Ishikawa (cell line): ENCODE results near the gene ATXN1.

ENCODE experiments used
- CEBPB ChIP-seq: IDR thresholded peaks from 2 replicates; pipeline ENCODE4 v1.6.1; 2012
- CREB1 ChIP-seq: IDR thresholded peaks from 2 replicates; pipeline ENCODE4 v1.6.1; 2012; ENCODE audit warnings: low read depth
- EGR1 ChIP-seq: IDR thresholded peaks from 2 replicates; pipeline ENCODE4 v1.6.1; 2012
- EP300 ChIP-seq: IDR thresholded peaks from 2 replicates; pipeline ENCODE4 v1.6.1; 2012; ENCODE audit warnings: borderline replicate concordance
- FOXM1 ChIP-seq: IDR thresholded peaks from 2 replicates; pipeline ENCODE4 v1.6.1; 2012; ENCODE audit warnings: low read depth, borderline replicate concordance
- NFIC ChIP-seq: IDR thresholded peaks from 2 replicates; pipeline ENCODE4 v1.6.1; 2012
- RAD21 ChIP-seq: IDR thresholded peaks from 2 replicates; pipeline ENCODE4 v1.6.1; 2012; ENCODE audit warnings: low read depth
- REST ChIP-seq: IDR thresholded peaks from 2 replicates; pipeline ENCODE4 v1.6.1; 2012; ENCODE audit warnings: low read depth, mild to moderate bottlenecking
- TAF1 ChIP-seq: IDR thresholded peaks from 2 replicates; pipeline ENCODE4 v1.6.1; 2012; ENCODE audit warnings: low read depth, mild to moderate bottlenecking
- TCF12 ChIP-seq: IDR thresholded peaks from 2 replicates; pipeline ENCODE4 v1.6.1; 2012; ENCODE audit warnings: low read depth
- TEAD4 ChIP-seq: IDR thresholded peaks from 2 replicates; pipeline ENCODE4 v1.6.1; 2012
- YY1 ChIP-seq: IDR thresholded peaks from 2 replicates; pipeline ENCODE4 v1.6.1; 2012; ENCODE audit warnings: low read depth
- ZBTB7A ChIP-seq: IDR thresholded peaks from 2 replicates; pipeline ENCODE4 v1.6.1; 2012; ENCODE audit warnings: low read depth
- TF ChIP-seq, protein P1 (sequence below): IDR thresholded peaks from 2 replicates; pipeline ENCODE4 v1.6.1; 2012
- TF ChIP-seq, protein P2 (sequence below): IDR thresholded peaks from 2 replicates; pipeline ENCODE4 v1.6.1; 2012

Gene ATXN1

GRCh38 chr6:16380220-16380809 lies 380.9 kb downstream of the ATXN1 start:
- TF ChIP-seq TEAD4 (no peak), REST (no peak), EGR1 (no peak), RAD21 (no peak), FOXM1 (no peak), TCF12 (no peak), CREB1 (no peak), ZBTB7A (no peak), NFIC (no peak), YY1 (no peak)
- TF ChIP-seq, protein P1, sequence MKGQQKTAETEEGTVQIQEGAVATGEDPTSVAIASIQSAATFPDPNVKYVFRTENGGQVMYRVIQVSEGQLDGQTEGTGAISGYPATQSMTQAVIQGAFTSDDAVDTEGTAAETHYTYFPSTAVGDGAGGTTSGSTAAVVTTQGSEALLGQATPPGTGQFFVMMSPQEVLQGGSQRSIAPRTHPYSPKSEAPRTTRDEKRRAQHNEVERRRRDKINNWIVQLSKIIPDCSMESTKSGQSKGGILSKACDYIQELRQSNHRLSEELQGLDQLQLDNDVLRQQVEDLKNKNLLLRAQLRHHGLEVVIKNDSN: no peak
- TF ChIP-seq, protein P2, sequence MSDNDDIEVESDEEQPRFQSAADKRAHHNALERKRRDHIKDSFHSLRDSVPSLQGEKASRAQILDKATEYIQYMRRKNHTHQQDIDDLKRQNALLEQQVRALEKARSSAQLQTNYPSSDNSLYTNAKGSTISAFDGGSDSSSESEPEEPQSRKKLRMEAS: no peak

GRCh38 chr6:16377470-16377869 lies 383.8 kb downstream of the ATXN1 start:
- TF ChIP-seq CEBPB (no peak), TCF12 (no peak), RAD21 (no peak), ZBTB7A (no peak), TAF1 (no peak), EP300 (no peak), FOXM1 (no peak), TEAD4 (no peak), CREB1 (no peak), REST (no peak), EGR1 (no peak), YY1 (no peak)
- TF ChIP-seq, protein P1: no peak
- TF ChIP-seq, protein P2: no peak

DNA sequence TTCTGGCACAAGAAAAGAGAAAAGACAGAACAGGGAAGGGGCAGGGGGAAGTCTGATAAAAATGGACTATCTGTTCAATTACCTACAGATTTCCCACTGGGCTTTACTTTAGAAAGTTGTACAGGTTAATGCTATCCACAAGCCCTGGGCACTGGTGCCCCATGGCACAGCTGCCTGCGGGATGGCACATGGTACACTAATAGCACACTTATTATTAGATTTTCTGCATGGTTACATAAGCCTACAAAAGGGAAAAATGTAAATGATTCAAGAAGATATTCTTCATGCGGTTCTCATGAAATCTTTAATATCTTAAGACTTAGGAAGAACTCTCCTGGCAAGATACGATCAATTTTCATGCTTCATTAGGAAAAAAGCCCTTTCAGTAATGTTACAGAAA lies 385.4 kb downstream of the ATXN1 start:
- TF ChIP-seq ZBTB7A (no peak), TCF12 (no peak)

- TF ChIP-seq REST (no peak), ZBTB7A (no peak), TCF12 (no peak), RAD21 (no peak), YY1 (no peak), TAF1 (no peak), TEAD4 (no peak), FOXM1 (no peak), EP300 (no peak), NFIC (no peak), EGR1 (no peak), CREB1 (no peak), CEBPB (no peak)
- TF ChIP-seq, protein P1: no peak
- TF ChIP-seq, protein P2: no peak
Measured at GRCh38 chr6:16375206-16375605, 386.1 kb downstream of the ATXN1 start.
